K562 (cell line): ENCODE data around the gene IGF1R. TPM values are rescaled to one million over a fixed set of nuclear protein-coding genes. Genes with fewer than 3 reads are reported as not detected.

Source experiments
- ATAC-seq: fragments of 200-7000 bp; cut with Tn5 transposase; 3 replicates; pipeline ENCODE4 v1.9.1; 2020; ENCODE audit warnings: moderate library complexity
- BruUV-seq: library from RNA; stranded (reverse); fragments of 400-500 nt; replicated peaks from 2 replicates; lab custom pipeline; 2021; lab: Mats Ljungman, UMichigan
- CTCF ChIA-PET: fragments of 300-600 bp; formaldehyde crosslinking; extraction: SDS; loops from one replicate; lab custom pipeline; 2021; ENCODE audit warnings: low intra/inter-chr PET ratio; lab: Yijun Ruan, JAX
- POLR2A ChIA-PET: fragments of 300-600, 350-650 bp; sonication (Branson Sonifier 250); formaldehyde crosslinking; extraction: SDS; loops from one replicate; lab custom pipeline; 2021; ENCODE audit warnings: antibody characterized with exemption, inconsistent platforms; lab: Yijun Ruan, JAX
- DNase-seq, 4 experiments: peaks; one replicate each; pipeline versions ENCODE4 v3.0.0 to v3.0.0-alpha.2; 2011 to 2018; ENCODE audit warnings: low spot score in 3 of 4, mixed read lengths in 3 of 4; ENCODE audit errors: extremely low read depth in 1 of 4
- FAIRE-seq: peaks from 2 replicates; lab custom pipeline; 2011; peaks lifted over from hg19 to GRCh38; lab: Jason Lieb, UNC
- H2AFZ ChIP-seq: 2 replicates; pipeline ENCODE4 v1.6.0; 2011; ENCODE audit warnings: low read depth, low read length, control low read depth, inconsistent platforms
- H3K27ac ChIP-seq: fragments of 200-600 bp; 3 replicates; pipeline ENCODE4 v1.8.0; 2011; ENCODE audit warnings: low read depth, mild to moderate bottlenecking, control low read depth, inconsistent platforms, low read length, moderate library complexity, mixed read lengths; ENCODE audit errors: extremely low read depth
- H3K27me3 ChIP-seq, 2 experiments: fragments of 300-600 bp in 1 of 2; 2 replicates in 1 of 2; 3 replicates in 1 of 2; pipeline versions ENCODE4 v1.6.0 to v1.8.0; 2011; ENCODE audit warnings: inconsistent platforms in 2 of 2, low read length in 2 of 2, mild to moderate bottlenecking in 1 of 2, mixed read lengths in 1 of 2, moderate library complexity in 1 of 2; ENCODE audit not compliant: control insufficient read depth in 2 of 2, insufficient read depth in 2 of 2
- H3K36me3 ChIP-seq: fragments of 300-600 bp; 3 replicates; pipeline ENCODE4 v1.8.0; 2011; ENCODE audit warnings: mild to moderate bottlenecking, low read length, inconsistent platforms; ENCODE audit not compliant: control insufficient read depth, insufficient read depth
- H3K4me1 ChIP-seq, 2 experiments: fragments of 200-600 bp in 1 of 2; replicated peaks in 1 of 2; 2 replicates in 1 of 2; 3 replicates in 1 of 2; pipeline versions ENCODE4 v1.5.1 to v1.8.0; 2011; ENCODE audit warnings: inconsistent platforms in 2 of 2, low read length in 2 of 2, mild to moderate bottlenecking in 1 of 2, mixed read lengths in 1 of 2, moderate library complexity in 1 of 2; ENCODE audit not compliant: control insufficient read depth in 2 of 2, insufficient read depth in 2 of 2
- H3K4me2 ChIP-seq: 2 replicates; pipeline ENCODE4 v1.6.1; 2011; ENCODE audit warnings: low read length, control low read depth, inconsistent platforms, mixed read lengths; ENCODE audit not compliant: insufficient read depth
- H3K4me3 ChIP-seq: fragments of 200-600 bp; sonication (generic), shearing (Covaris generic); 2 replicates; pipeline ENCODE4 v1.5.1; 2016; ENCODE audit warnings: control low read depth, inconsistent platforms
- H3K79me2 ChIP-seq: fragments of 200-600 bp; 3 replicates; pipeline ENCODE4 v1.8.0; 2011; ENCODE audit warnings: low read length, inconsistent platforms; ENCODE audit not compliant: control insufficient read depth, insufficient read depth
- H3K9ac ChIP-seq, 2 experiments: 2 replicates each; pipeline versions ENCODE4 v1.6.0 to v1.6.1; 2011; ENCODE audit warnings: low read depth in 2 of 2, low read length in 2 of 2, control low read depth in 1 of 2, inconsistent platforms in 1 of 2, mild to moderate bottlenecking in 1 of 2, mixed read lengths in 1 of 2; ENCODE audit not compliant: insufficient read depth in 1 of 2
- H3K9me1 ChIP-seq: one replicate; pipeline ENCODE4 v1.6.0; 2011; ENCODE audit warnings: inconsistent platforms, mild to moderate bottlenecking, low read length, moderate library complexity; ENCODE audit not compliant: control insufficient read depth, insufficient read depth
- H3K9me3 ChIP-seq: replicated peaks from 2 replicates; pipeline ENCODE4 v1.5.1; 2011; ENCODE audit warnings: low read depth, low read length, inconsistent platforms; ENCODE audit not compliant: control insufficient read depth, insufficient read depth
- H4K20me1 ChIP-seq: replicated peaks from 2 replicates; pipeline ENCODE4 v1.6.1; 2011; ENCODE audit warnings: low read length, inconsistent platforms, mixed read lengths; ENCODE audit not compliant: control insufficient read depth, insufficient read depth
- ARID3A ChIP-seq: IDR thresholded peaks from 2 replicates; pipeline ENCODE4 v1.6.1; 2012; ENCODE audit warnings: low read depth, low read length, improper control_type of control experiment, borderline replicate concordance
- EZH2 ChIP-seq: IDR thresholded peaks from 2 replicates; pipeline ENCODE4 v1.6.1; 2012; ENCODE audit warnings: low read depth, mild to moderate bottlenecking, inconsistent platforms, low read length, borderline replicate concordance
- FOXP1 ChIP-seq: sonication (generic); formaldehyde crosslinking; IDR thresholded peaks from 2 replicates; pipeline ENCODE4 v1.8.0; 2022; ENCODE audit warnings: mild to moderate bottlenecking, missing genetic modification reagents
- GATAD2B ChIP-seq: fragments of 450-650 bp; IDR thresholded peaks from 2 replicates; pipeline ENCODE4 v1.6.1; 2017; ENCODE audit warnings: mild to moderate bottlenecking, borderline replicate concordance
- KDM2B ChIP-seq: fragments of 250-450 bp; sonication (Bioruptor Pico); IDR thresholded peaks from 2 replicates; pipeline ENCODE4 v1.8.0; 2021; ENCODE audit warnings: mild to moderate bottlenecking, moderate library complexity
- MYC ChIP-seq, 2 experiments: fragments of 250-450 bp in 1 of 2; sonication (Bioruptor Pico) in 1 of 2; IDR thresholded peaks; 2 replicates each; pipeline versions ENCODE4 v1.5.1 to v1.6.1; 2012 to 2021; ENCODE audit warnings: low read depth in 2 of 2, borderline replicate concordance in 1 of 2, improper control_type of control experiment in 1 of 2, low read length in 1 of 2, mild to moderate bottlenecking in 1 of 2, moderate library complexity in 1 of 2
- NCOR1 ChIP-seq: fragments of 450-650 bp; IDR thresholded peaks from 2 replicates; pipeline ENCODE4 v1.6.1; 2016; ENCODE audit warnings: mild to moderate bottlenecking, moderate library complexity
- NEUROD1 ChIP-seq: fragments of 150-350 bp; IDR thresholded peaks from 2 replicates; pipeline ENCODE4 v1.6.1; 2014; ENCODE audit warnings: borderline replicate concordance, low read length, low read depth; ENCODE audit not compliant: partially characterized antibody
- RAD51 ChIP-seq: fragments of 450-650 bp; IDR thresholded peaks from 2 replicates; pipeline ENCODE4 v1.7.1; 2016; ENCODE audit warnings: low read depth, mild to moderate bottlenecking, borderline replicate concordance
- RBM39 ChIP-seq: fragments of 200-400 bp; formaldehyde crosslinking; optimal IDR thresholded peaks from 2 replicates; pipeline ENCODE3; 2018; ENCODE audit warnings: low read depth, low read length
- SMARCB1 ChIP-seq: IDR thresholded peaks from 2 replicates; pipeline ENCODE4 v1.6.1; 2011; ENCODE audit warnings: improper control_type of control experiment, low read depth; ENCODE audit not compliant: insufficient read length
- STAT5B ChIP-seq: fragments of 250-450 bp; sonication (Bioruptor Pico); IDR thresholded peaks from 2 replicates; pipeline ENCODE4 v1.8.0; 2021; ENCODE audit warnings: mild to moderate bottlenecking, inconsistent platforms
- SUPT5H ChIP-seq: fragments of 450-650 bp; IDR thresholded peaks from 2 replicates; pipeline ENCODE4 v1.6.1; 2016
- TGIF2 ChIP-seq: sonication (generic); formaldehyde crosslinking; IDR thresholded peaks from 2 replicates; pipeline ENCODE4 v1.8.1; 2022; ENCODE audit warnings: mild to moderate bottlenecking, missing genetic modification reagents, moderate library complexity
- ZBED1 ChIP-seq: IDR thresholded peaks from 2 replicates; pipeline ENCODE4 v1.6.1; 2014
- ZNF57 ChIP-seq: fragments of 450-650 bp; formaldehyde crosslinking; IDR thresholded peaks from 2 replicates; pipeline ENCODE4 v1.4.0; 2020; ENCODE audit warnings: mild to moderate bottlenecking, moderate library complexity
- WGBS: fragments of 100-300 bp; shearing (Covaris generic); methylation state at CpG from one replicate; pipeline ENCODE4 v1.1.6; 2016; ENCODE audit warnings: low coverage, mixed read lengths; ENCODE audit not compliant: insufficient coverage; ENCODE audit errors: missing lambda C conversion rate; 5-methylcytosine and 5-hydroxymethylcytosine counted together
- in situ Hi-C: fragments of 300-500 bp; cut with MboI; formaldehyde crosslinking; loops from 4 replicates; pipeline ENCODE4 v1.15.0; 2018; ENCODE audit warnings: inconsistent platforms, mixed read lengths
- intact Hi-C: fragments of 100-400 bp; cut with micrococcal nuclease; formaldehyde crosslinking; loops from 2 replicates; pipeline ENCODE4 v1.14.2; 2022
- polyA plus RNA-seq, 8 experiments: library from polyadenylated mRNA; depleted of rRNA in 4 of 8; stranded (reverse) in 5 of 8; unstranded in 3 of 8; fragments of >200 nt; fragmentation: Nextera tagmentation in 2 of 8; fragmentation: Illumina TruSeq in 1 of 8; extraction: Ambion mirVana in 2 of 8; extraction: Trizol in 1 of 8; gene quantifications; 2 replicates each; pipeline versions ENCODE4 v1.2.1 to v1.2.3, GENCODE V29; 2011 to 2014; ENCODE audit warnings: inconsistent platforms in 1 of 8, missing spikeins in 1 of 8
- total RNA-seq, 7 experiments: library from RNA; depleted of rRNA in 6 of 7; stranded (reverse); fragments of >200 nt in 6 of 7; fragmentation: Illumina TruSeq in 2 of 7; extraction: Trizol in 2 of 7; gene quantifications; 2 replicates each; pipeline versions ENCODE4 v1.2.1 to v1.2.3, GENCODE V29; 2011 to 2021; ENCODE audit warnings: low replicate concordance in 1 of 7
- TF ChIP-seq, protein P1 (sequence below): sonication (generic); formaldehyde crosslinking; IDR thresholded peaks from 2 replicates; pipeline ENCODE4 v1.8.0; 2023; ENCODE audit warnings: mild to moderate bottlenecking, missing genetic modification reagents
- TF ChIP-seq, protein P2 (sequence below): sonication (generic); formaldehyde crosslinking; IDR thresholded peaks from 2 replicates; pipeline ENCODE4 v1.9.0; 2022; ENCODE audit warnings: mild to moderate bottlenecking, missing genetic modification reagents

IGF1R gene
- total and polyA plus RNA-seq, 9 of the 15 experiments (the other 6 are each of a cell fraction or from before 2014, with no cell fraction given): 0.35 to 8.0 (median 1.6) TPM

DNA sequence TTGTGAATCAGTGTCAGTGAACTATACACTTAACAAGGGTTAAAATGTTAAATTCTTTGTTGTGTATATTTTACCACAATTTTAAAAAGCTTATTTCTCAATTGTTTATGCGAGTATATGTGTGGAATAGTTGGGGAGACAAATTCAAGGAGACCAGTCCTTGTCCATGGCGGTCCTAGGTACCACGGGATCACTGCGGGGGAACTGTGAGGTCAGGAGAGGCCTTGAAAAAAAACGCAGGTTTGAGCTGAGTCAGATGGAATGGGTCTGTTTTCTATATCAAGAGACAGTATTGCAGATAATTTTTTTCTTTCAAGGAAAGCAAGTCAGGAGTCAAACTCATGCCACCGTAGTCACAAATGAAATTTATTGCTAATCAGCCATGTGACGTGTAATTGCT lies 18.5 kb downstream of the IGF1R start (continued):
- TF ChIP-seq, protein P1, sequence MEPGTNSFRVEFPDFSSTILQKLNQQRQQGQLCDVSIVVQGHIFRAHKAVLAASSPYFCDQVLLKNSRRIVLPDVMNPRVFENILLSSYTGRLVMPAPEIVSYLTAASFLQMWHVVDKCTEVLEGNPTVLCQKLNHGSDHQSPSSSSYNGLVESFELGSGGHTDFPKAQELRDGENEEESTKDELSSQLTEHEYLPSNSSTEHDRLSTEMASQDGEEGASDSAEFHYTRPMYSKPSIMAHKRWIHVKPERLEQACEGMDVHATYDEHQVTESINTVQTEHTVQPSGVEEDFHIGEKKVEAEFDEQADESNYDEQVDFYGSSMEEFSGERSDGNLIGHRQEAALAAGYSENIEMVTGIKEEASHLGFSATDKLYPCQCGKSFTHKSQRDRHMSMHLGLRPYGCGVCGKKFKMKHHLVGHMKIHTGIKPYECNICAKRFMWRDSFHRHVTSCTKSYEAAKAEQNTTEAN: no peak
- TF ChIP-seq SMARCB1 (no peak), STAT5B (CRISPR knock-in tag) (no peak), ARID3A (no peak), ZBED1 (no peak), KDM2B (no peak)
- TF ChIP-seq, protein P2, sequence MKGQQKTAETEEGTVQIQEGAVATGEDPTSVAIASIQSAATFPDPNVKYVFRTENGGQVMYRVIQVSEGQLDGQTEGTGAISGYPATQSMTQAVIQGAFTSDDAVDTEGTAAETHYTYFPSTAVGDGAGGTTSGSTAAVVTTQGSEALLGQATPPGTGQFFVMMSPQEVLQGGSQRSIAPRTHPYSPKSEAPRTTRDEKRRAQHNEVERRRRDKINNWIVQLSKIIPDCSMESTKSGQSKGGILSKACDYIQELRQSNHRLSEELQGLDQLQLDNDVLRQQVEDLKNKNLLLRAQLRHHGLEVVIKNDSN (CRISPR knock-in tag): no peak

- H3K27ac ChIP-seq: no peak overlapping the region
- no peaks in the 10 kb centered on the region for H3K79me2 ChIP-seq
- H3K9me1 ChIP-seq: no peaks in the 10 kb centered on the region
- no peaks in the 10 kb centered on the region for H3K36me3 ChIP-seq
- no TSS peak for BruUV-seq
- FAIRE-seq (no peak), DNase-seq (no peak), ATAC-seq (no peak)
- 3% methylated on average over 13 of the region's 13 CpGs for WGBS
- peaks cover 9 to 42% of the 10 kb centered on the region in 2 experiments for H3K27me3 ChIP-seq
- no peak overlapping the region for H3K4me2 ChIP-seq
- no peak overlapping the region for H3K4me3 ChIP-seq
- peaks cover 32% of the 10 kb centered on the region for H4K20me1 ChIP-seq
- no peaks in the 10 kb centered on the region for H3K4me1 ChIP-seq
- CTCF ChIA-PET: no interaction called here
- no peaks in the 10 kb centered on the region for H3K9me3 ChIP-seq
- in situ Hi-C loops: no loop called here
- no peak overlapping the region for H2AFZ ChIP-seq
- H3K9ac ChIP-seq: no peak overlapping the region; a peak in 1 of 4 replicates
- intact Hi-C loops: no loop called here
- POLR2A ChIA-PET: interaction anchor here (1.1 kb wide), 1 partner anchor 75 kb away, joined by 4 read pairs; no protein-coding TSS in a partner anchor
- TF ChIP-seq MYC (IDR thresholded peaks at IDR 0.05; ENCODE audit: low read depth, low read length): no peak
- TF ChIP-seq MYC (CRISPR knock-in tag; IDR thresholded peaks at IDR 0.05; ENCODE audit: borderline replicate concordance, low read depth): no peak
- no peak for TF ChIP-seq GATAD2B
- TF ChIP-seq FOXP1 (CRISPR knock-in tag): no peak
- TF ChIP-seq RBM39: no peak
- no peak for TF ChIP-seq SUPT5H
- TF ChIP-seq NEUROD1: no peak
- no peak for TF ChIP-seq EZH2
- no peak for TF ChIP-seq ZNF57
- no peak for TF ChIP-seq TGIF2 (CRISPR knock-in tag)
- no peak for TF ChIP-seq NCOR1
- no peak for TF ChIP-seq RAD51
These were observed 19.3 kb downstream of the IGF1R start for GRCh38 chr15:98667521-98668179.
